Keratinocyte (primary cell): ENCODE results near the gene CNTLN.

Experiments used
- EZH2 ChIP-seq: IDR thresholded peaks from one replicate; pipeline ENCODE4 v1.6.1; 2012; ENCODE audit warnings: inconsistent platforms, mild to moderate bottlenecking, low read length, moderate library complexity
- TF ChIP-seq, protein P1 (sequence below), 3 experiments: IDR thresholded peaks in 1 of 3; conservative IDR thresholded peaks in 1 of 3; optimal IDR thresholded peaks in 1 of 3; 2 replicates in 2 of 3; 3 replicates in 1 of 3; pipeline versions ENCODE3 to v1.5.1; 2011; ENCODE audit warnings: low read length in 3 of 3, mild to moderate bottlenecking in 3 of 3, moderate library complexity in 2 of 3, control low read depth in 1 of 3, inconsistent platforms in 1 of 3; ENCODE audit not compliant: insufficient read depth in 2 of 3; ENCODE audit errors: extremely low read depth in 1 of 3

DNA sequence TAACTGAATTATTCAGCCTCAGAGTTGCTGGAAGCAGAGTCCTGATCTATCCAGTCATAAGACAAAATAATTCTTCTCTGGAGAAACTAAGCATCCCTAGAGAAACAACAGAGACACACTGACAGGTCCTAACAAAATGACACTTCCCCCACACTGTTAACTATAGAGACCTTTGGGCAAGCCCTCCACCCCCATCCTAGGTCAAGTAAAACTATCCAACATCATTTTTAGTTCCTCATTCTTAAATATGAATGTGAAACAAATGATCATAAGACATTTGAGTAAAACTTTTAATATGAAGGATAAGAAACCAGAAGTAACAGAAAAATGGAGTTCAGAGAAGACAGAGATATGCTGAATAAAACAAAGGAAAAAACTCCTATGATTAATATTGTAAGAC is 30.9 kb downstream of the CNTLN start:
- TF ChIP-seq, protein P1, sequence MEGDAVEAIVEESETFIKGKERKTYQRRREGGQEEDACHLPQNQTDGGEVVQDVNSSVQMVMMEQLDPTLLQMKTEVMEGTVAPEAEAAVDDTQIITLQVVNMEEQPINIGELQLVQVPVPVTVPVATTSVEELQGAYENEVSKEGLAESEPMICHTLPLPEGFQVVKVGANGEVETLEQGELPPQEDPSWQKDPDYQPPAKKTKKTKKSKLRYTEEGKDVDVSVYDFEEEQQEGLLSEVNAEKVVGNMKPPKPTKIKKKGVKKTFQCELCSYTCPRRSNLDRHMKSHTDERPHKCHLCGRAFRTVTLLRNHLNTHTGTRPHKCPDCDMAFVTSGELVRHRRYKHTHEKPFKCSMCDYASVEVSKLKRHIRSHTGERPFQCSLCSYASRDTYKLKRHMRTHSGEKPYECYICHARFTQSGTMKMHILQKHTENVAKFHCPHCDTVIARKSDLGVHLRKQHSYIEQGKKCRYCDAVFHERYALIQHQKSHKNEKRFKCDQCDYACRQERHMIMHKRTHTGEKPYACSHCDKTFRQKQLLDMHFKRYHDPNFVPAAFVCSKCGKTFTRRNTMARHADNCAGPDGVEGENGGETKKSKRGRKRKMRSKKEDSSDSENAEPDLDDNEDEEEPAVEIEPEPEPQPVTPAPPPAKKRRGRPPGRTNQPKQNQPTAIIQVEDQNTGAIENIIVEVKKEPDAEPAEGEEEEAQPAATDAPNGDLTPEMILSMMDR (optimal IDR thresholded peaks at IDR 0.05 in 1 of 3, IDR thresholded peaks at IDR 0.05 in 1 of 3, conservative IDR thresholded peaks at IDR 0.05 in 1 of 3; ENCODE audit: extremely low read depth in 1 of 3, insufficient read depth in 2 of 3, low read length in 3 of 3), result no peak
- no peak for TF ChIP-seq EZH2
